Loucy (cell line): ENCODE measurements around the gene HIVEP2.

Experiments
- H2AFZ ChIP-seq: fragments of 200-600 bp; sonication (generic); 2 replicates; pipeline ENCODE4 v1.6.0; 2016; ENCODE audit warnings: antibody characterized with exemption, mild to moderate bottlenecking, low read length, moderate library complexity
- H3F3A ChIP-seq: fragments of 200-600 bp; 2 replicates; pipeline ENCODE4 v1.6.0; 2016; ENCODE audit warnings: antibody characterized with exemption, low read depth, mild to moderate bottlenecking
- H3K27me3 ChIP-seq: fragments of 200-600 bp; sonication (generic); 2 replicates; pipeline ENCODE4 v1.6.1; 2014; ENCODE audit warnings: low read length, mild to moderate bottlenecking; ENCODE audit not compliant: insufficient read depth, poor library complexity, severe bottlenecking
- H3K36me3 ChIP-seq: fragments of 200-600 bp; sonication (generic); 2 replicates; pipeline ENCODE4 v1.6.1; 2016; ENCODE audit warnings: low read length; ENCODE audit not compliant: insufficient read depth
- H3K4me1 ChIP-seq: fragments of 200-600 bp; sonication (generic); 2 replicates; pipeline ENCODE4 v1.5.1; 2014; ENCODE audit warnings: low read length, mild to moderate bottlenecking; ENCODE audit not compliant: insufficient read depth, poor library complexity, severe bottlenecking
- H3K4me2 ChIP-seq: fragments of 200-600 bp; sonication (generic); 2 replicates; pipeline ENCODE4 v1.6.0; 2014; ENCODE audit warnings: antibody characterized with exemption, low read length, low read depth, mild to moderate bottlenecking; ENCODE audit not compliant: poor library complexity, severe bottlenecking
- H3K4me3 ChIP-seq: fragments of 200-600 bp; sonication (generic); 2 replicates; pipeline ENCODE4 v1.5.1; 2014; ENCODE audit warnings: low read length, mild to moderate bottlenecking, mixed read lengths; ENCODE audit not compliant: poor library complexity, severe bottlenecking
- H3K79me2 ChIP-seq: fragments of 200-600 bp; sonication (generic); 2 replicates; pipeline ENCODE4 v1.6.1; 2014; ENCODE audit warnings: low read length; ENCODE audit not compliant: insufficient read depth
- H3K9ac ChIP-seq: fragments of 200-600 bp; sonication (generic); 2 replicates; pipeline ENCODE4 v1.6.0; 2014; ENCODE audit warnings: mild to moderate bottlenecking, low read depth, low read length, moderate library complexity; ENCODE audit not compliant: poor library complexity, severe bottlenecking
- H3K9me2 ChIP-seq: fragments of 200-600 bp; sonication (generic); replicated peaks from 2 replicates; pipeline ENCODE4 v1.6.1; 2016; ENCODE audit warnings: low read depth, low read length, mixed read lengths
- H3K9me3 ChIP-seq: fragments of 200-600 bp; sonication (generic); 2 replicates; pipeline ENCODE4 v1.6.1; 2014; ENCODE audit warnings: mild to moderate bottlenecking, antibody characterized with exemption, low read length, low read depth; ENCODE audit not compliant: insufficient read depth
- H4K20me1 ChIP-seq: fragments of 200-600 bp; sonication (generic); 2 replicates; pipeline ENCODE4 v1.6.0; 2014; ENCODE audit warnings: antibody characterized with exemption, low read length, mild to moderate bottlenecking; ENCODE audit not compliant: insufficient read depth, poor library complexity, severe bottlenecking
- CTCF ChIP-seq: fragments of 200-600 bp; sonication (generic); conservative IDR thresholded peaks from 2 replicates; pipeline ENCODE4 v1.5.1; 2014; ENCODE audit warnings: mild to moderate bottlenecking, antibody characterized with exemption, low read length
- EZH2phosphoT487 ChIP-seq: fragments of 200-600 bp; IDR thresholded peaks from 2 replicates; pipeline ENCODE4 v1.6.1; 2018; ENCODE audit warnings: antibody characterized with exemption, mild to moderate bottlenecking, moderate library complexity, borderline replicate concordance

The HIVEP2 gene

DNA sequence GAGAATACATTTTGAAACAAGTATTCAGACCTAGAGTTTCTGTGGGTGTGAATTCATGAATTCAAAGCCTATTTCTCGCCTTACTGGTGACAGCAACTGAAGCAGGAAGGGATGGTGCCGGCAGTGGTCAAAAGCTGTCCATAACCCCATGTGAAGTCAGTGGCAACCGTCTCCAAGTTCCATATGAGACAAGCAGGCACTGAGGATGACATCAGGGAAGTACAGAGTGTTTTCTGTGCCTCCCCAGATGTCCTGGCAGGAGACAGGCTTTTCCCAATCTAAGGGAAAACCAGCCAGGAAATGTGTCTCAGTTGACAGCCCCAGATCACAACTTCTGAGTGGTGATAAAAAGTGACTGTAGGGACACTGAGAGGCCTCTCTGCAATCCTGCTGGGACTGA, 66.6 kb downstream of the HIVEP2 start:
- TF ChIP-seq EZH2phosphoT487 (no peak), CTCF (no peak)
- Histone ChIP-seq H3K4me1 (peaks cover 36% of the 10 kb centered on the region), H3F3A (0 out of 2 replicates have a peak, but pooled peaks cover 2% of the 10 kb centered on the region), H3K4me2 (no peak overlapping the region), H4K20me1 (peaks cover 13% of the 10 kb centered on the region), H3K9ac (no peak overlapping the region), H3K4me3 (no peak overlapping the region), H3K9me3 (no peaks in the 10 kb centered on the region), H3K79me2 (peaks cover 97% of the 10 kb centered on the region), H2AFZ (no peak overlapping the region), H3K36me3 (peaks cover 9% of the 10 kb centered on the region; the same call in 1 of the 2 replicates), H3K27me3 (no peaks in the 10 kb centered on the region), H3K9me2 (no peaks in the 10 kb centered on the region)

- Histone ChIP-seq H3K27me3 (no peaks in the 10 kb centered on the region), H4K20me1 (peaks cover 37% of the 10 kb centered on the region), H3K79me2 (peaks cover 96% of the 10 kb centered on the region), H3K9me3 (no peaks in the 10 kb centered on the region), H3K9me2 (no peaks in the 10 kb centered on the region), H3K4me1 (peaks cover 38% of the 10 kb centered on the region), H2AFZ (no peak overlapping the region), H3K9ac (no peak overlapping the region), H3K4me3 (no peak overlapping the region), H3K4me2 (peak overlapping the region; percentile 3), H3K36me3 (peaks cover 9% of the 10 kb centered on the region; the same call in 1 of the 2 replicates), H3F3A (0 out of 2 replicates have a peak, but pooled peaks cover 6% of the 10 kb centered on the region)
- TF ChIP-seq EZH2phosphoT487 (no peak), CTCF (no peak)
These were observed 70.3 kb downstream of the HIVEP2 start for GRCh38 chr6:142874676-142875075.

GRCh38 chr6:142872376-142872775, 72.6 kb downstream of the HIVEP2 start:
- Histone ChIP-seq H3F3A (0 out of 2 replicates have a peak, but pooled peaks cover 6% of the 10 kb centered on the region), H3K9me3 (no peaks in the 10 kb centered on the region), H3K4me2 (peak overlapping the region; percentile 1), H3K9ac (no peak overlapping the region), H3K9me2 (no peaks in the 10 kb centered on the region), H4K20me1 (peaks cover 53% of the 10 kb centered on the region), H3K27me3 (no peaks in the 10 kb centered on the region), H2AFZ (no peak overlapping the region), H3K4me1 (peaks cover 49% of the 10 kb centered on the region), H3K4me3 (no peak overlapping the region), H3K79me2 (peaks cover 94% of the 10 kb centered on the region), H3K36me3 (no peaks in the 10 kb centered on the region)
- TF ChIP-seq CTCF, result no peak
- TF ChIP-seq EZH2phosphoT487, result no peak
